ENCODE data around the gene CLNK.

Gene CLNK

GRCh38 chr4:10701161-10701560 is 16.6 kb upstream of the CLNK start:
- DNase-seq: no peak

GRCh38 chr4:10698172-10698571 is 13.6 kb upstream of the CLNK start:
- DNase-seq: no peak

- no peak for DNase-seq
Observed at GRCh38 chr4:10697086-10697485, 12.5 kb upstream of the CLNK start.

GRCh38 chr4:10696253-10696652 is 11.7 kb upstream of the CLNK start:
- no peak for DNase-seq

- DNase-seq: no peak
Observed at GRCh38 chr4:10694828-10695209, 10.3 kb upstream of the CLNK start.

GRCh38 chr4:10694151-10694827 is 9.7 kb upstream of the CLNK start:
- DNase-seq: no peak

GRCh38 chr4:10691651-10692050 is 7.1 kb upstream of the CLNK start:
- DNase-seq: no peak

- DNase-seq: no peak
Observed at GRCh38 chr4:10690185-10690907, 5.8 kb upstream of the CLNK start.

- DNase-seq: no peak
Observed at GRCh38 chr4:10688846-10689245, 4.3 kb upstream of the CLNK start.

GRCh38 chr4:10688022-10688421 is 3.5 kb upstream of the CLNK start:
- DNase-seq: no peak

GRCh38 chr4:10687526-10687925 is 3.0 kb upstream of the CLNK start:
- DNase-seq: no peak

- no peak for DNase-seq
Observed at GRCh38 chr4:10682397-10682796, 2.2 kb downstream of the CLNK start.

- no peak for DNase-seq
Observed at GRCh38 chr4:10677796-10678497, 6.6 kb downstream of the CLNK start.

- DNase-seq: no peak
Observed at GRCh38 chr4:10673817-10674369, 10.7 kb downstream of the CLNK start.

- no peak for DNase-seq
Observed at GRCh38 chr4:10672379-10672778, 12.2 kb downstream of the CLNK start.

GRCh38 chr4:10671799-10672198 is 12.8 kb downstream of the CLNK start:
- no peak for DNase-seq

- DNase-seq: no peak
Observed at GRCh38 chr4:10671366-10671765, 13.2 kb downstream of the CLNK start.

- DNase-seq: no peak
Observed at GRCh38 chr4:10670321-10670720, 14.2 kb downstream of the CLNK start.

GRCh38 chr4:10667701-10668326 is 16.8 kb downstream of the CLNK start:
- DNase-seq: no peak

GRCh38 chr4:10666616-10667015 is 18.0 kb downstream of the CLNK start:
- DNase-seq: no peak

GRCh38 chr4:10664408-10664807 is 20.2 kb downstream of the CLNK start:
- peak; percentile 60 for DNase-seq

GRCh38 chr4:10662937-10663336 is 21.6 kb downstream of the CLNK start:
- DNase-seq: no peak

GRCh38 chr4:10661047-10661446 is 23.5 kb downstream of the CLNK start:
- no peak for DNase-seq

Data from right forelimb (tissue), 1 donor.